HFF-Myc (cell line): ENCODE measurements around the gene MID1IP1.

ENCODE experiments used
- DNase-seq: peaks from one replicate; pipeline ENCODE4 v3.0.0-alpha.2; 2011; ENCODE audit warnings: low read depth; ENCODE audit errors: extremely low read depth
- H3K4me3 ChIP-seq: replicated peaks from 2 replicates; pipeline ENCODE4 v1.5.1; 2011; ENCODE audit warnings: low read depth, mild to moderate bottlenecking, control low read depth, low read length
- TF ChIP-seq, protein P1 (sequence below): IDR thresholded peaks from 2 replicates; pipeline ENCODE4 v1.5.1; 2012; ENCODE audit warnings: mild to moderate bottlenecking, low read depth, low read length, control low read depth; ENCODE audit errors: missing control alignments

The MID1IP1 gene

DNA sequence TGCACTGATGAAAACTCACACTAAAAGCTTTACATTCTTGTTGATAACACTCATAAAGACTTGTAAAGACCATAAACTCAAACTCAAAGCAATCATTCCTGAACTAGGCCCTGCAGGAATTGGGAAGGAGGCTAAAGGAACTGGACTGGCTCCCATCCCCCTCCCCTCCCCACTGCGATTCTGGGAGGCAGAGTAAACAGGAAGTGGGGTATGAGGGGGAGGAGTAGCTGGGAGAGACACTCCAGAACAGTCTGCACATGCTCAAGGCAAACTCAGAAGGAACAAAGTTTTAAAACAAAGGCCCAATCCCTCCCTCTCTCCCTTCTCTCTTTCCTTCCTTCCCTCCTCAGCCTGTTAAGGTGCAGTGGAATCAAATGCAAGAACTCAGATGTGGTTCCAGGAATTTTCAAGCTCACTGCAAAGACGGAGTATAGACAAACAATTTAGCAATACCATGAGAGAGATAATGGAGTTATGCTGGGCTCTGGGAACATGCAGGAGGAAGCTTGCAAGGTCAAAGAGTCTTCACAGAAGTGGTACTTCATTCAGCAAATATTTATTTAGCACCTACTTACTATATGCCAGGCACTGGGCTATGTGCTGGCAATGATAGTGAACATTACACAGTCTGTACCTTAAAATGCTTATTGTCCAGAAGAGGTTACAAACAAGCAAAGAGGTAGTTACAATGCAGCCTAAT is 15.9 kb downstream of the MID1IP1 start:
- H3K4me3 ChIP-seq = no peak overlapping the region
- TF ChIP-seq, protein P1, sequence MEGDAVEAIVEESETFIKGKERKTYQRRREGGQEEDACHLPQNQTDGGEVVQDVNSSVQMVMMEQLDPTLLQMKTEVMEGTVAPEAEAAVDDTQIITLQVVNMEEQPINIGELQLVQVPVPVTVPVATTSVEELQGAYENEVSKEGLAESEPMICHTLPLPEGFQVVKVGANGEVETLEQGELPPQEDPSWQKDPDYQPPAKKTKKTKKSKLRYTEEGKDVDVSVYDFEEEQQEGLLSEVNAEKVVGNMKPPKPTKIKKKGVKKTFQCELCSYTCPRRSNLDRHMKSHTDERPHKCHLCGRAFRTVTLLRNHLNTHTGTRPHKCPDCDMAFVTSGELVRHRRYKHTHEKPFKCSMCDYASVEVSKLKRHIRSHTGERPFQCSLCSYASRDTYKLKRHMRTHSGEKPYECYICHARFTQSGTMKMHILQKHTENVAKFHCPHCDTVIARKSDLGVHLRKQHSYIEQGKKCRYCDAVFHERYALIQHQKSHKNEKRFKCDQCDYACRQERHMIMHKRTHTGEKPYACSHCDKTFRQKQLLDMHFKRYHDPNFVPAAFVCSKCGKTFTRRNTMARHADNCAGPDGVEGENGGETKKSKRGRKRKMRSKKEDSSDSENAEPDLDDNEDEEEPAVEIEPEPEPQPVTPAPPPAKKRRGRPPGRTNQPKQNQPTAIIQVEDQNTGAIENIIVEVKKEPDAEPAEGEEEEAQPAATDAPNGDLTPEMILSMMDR = no peak
- no peak for DNase-seq

DNA sequence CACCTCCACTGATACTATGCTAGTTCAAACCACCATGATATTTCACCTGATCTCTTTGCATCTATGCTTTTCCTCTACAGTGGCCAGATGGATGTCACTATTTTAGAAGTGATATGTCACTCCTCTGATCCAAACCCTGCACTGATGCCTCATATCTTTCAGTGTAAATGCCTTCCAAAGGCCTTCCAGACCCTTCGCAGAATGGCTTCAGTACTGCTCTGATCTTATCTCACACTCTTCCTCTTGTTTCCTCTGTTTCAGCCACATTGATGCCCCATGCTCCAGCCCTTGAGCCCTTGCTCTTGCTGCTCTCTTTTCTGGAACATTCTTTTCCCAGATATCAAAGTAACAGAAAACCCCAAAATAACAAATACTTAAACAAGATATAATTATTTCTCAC is 17.9 kb downstream of the MID1IP1 start:
- TF ChIP-seq, protein P1 = no peak
- no peak for DNase-seq

DNA sequence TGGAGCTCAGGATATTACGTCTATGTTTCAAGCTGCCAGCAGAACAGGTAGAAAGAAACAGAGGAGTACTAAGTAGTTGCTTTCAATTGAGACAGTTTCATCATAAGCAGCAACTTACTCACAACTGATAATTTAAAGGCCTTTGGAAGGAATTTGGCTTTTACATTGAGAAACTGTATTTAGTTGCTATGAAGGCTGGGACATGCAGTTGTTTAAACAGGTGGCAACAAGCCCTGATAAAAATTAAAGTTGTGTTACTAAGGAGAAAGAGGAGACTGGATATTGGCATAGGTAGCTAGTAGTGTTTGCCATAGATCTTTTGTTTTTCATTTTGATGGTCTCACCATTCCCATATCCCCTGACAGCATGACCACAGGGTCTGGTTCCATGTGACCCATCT is 18.4 kb downstream of the MID1IP1 start:
- H3K4me3 ChIP-seq = no peak overlapping the region
- DNase-seq = no peak
- TF ChIP-seq, protein P1 = no peak

More for the DNA sequence above, 17.9 kb downstream of the MID1IP1 start:
- no peak overlapping the region for H3K4me3 ChIP-seq

GRCh38 chrX:38820751-38821150 is 19.5 kb downstream of the MID1IP1 start:
- TF ChIP-seq, protein P1 = no peak
- no peak for DNase-seq
- no peak overlapping the region for H3K4me3 ChIP-seq

GRCh38 chrX:38824176-38824575 is 22.9 kb downstream of the MID1IP1 start:
- DNase-seq = no peak
- TF ChIP-seq, protein P1 = no peak
- no peak overlapping the region for H3K4me3 ChIP-seq

DNA sequence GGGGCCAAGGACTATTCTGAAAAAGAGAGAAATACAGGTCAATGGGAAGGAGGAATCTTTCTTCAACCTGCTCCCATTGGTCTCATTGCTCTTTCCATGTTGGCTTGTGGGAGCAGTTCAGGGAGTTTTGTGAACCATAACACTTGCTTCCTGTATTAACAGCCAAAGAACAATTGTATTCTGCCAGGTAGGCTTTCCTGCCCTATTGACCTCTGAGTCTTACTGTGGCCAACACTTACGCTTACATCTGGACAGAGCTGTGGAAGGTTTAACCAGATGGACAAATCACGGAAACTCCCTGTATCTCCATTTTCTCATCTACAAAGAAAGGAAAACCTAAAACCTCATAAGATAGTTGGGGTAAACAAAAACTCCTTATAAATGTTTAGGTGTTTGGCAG is 30.7 kb downstream of the MID1IP1 start:
- TF ChIP-seq, protein P1 = no peak
- DNase-seq = no peak
- no peak overlapping the region for H3K4me3 ChIP-seq

- DNase-seq = no peak
- TF ChIP-seq, protein P1 = no peak
- no peak overlapping the region for H3K4me3 ChIP-seq
Measured at GRCh38 chrX:38837389-38837788, 36.1 kb downstream of the MID1IP1 start.
